HG03196 (cell line): ENCODE measurements around the gene TAF1A.
A peak's percentile ranks its signal among the peaks of the same experiment; 100 is the strongest.

Source experiments
- ATAC-seq: cut with Tn5 transposase; IDR thresholded peaks from one replicate; pipeline ENCODE4 v1.9.1; 2021; ENCODE audit not compliant: unreplicated experiment

TAF1A gene

DNA sequence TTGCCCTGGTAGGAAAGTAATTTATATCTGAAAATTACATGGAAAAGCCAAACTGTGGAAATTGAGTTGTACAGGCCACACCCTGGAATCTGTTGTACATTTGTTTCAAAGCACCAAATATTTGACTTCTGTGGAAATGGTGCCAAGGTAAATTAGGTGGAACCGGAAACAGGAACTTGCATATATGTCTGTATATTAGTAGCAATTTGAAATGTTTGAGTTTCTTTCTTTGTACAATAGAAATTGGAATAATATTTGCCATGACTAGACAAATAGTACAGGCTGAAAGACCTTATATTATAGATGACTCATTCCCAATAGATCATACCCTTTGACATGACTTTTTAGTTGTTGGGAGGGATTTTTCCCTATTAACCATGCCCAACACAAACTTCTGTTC, 10.5 kb upstream of the TAF1A start:
- no peak for ATAC-seq

DNA sequence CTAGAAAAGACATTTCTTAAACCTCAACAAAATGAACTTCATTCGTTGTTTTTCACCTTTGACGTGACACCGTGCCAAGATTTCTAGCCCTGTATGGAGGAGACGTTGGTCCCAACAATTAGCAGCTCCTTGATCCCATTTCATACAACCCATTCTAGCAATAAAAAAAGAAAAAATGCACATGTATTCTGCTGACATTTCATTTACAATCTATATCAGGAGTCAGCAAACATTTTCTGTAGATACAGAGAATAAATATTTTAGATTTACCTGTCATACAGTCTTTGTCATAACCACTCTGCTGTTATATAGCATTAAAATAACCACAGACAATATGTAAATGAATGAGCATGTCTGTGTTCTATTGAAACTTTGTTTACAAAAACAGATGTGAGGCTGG, 7.0 kb upstream of the TAF1A start:
- no peak for ATAC-seq

DNA sequence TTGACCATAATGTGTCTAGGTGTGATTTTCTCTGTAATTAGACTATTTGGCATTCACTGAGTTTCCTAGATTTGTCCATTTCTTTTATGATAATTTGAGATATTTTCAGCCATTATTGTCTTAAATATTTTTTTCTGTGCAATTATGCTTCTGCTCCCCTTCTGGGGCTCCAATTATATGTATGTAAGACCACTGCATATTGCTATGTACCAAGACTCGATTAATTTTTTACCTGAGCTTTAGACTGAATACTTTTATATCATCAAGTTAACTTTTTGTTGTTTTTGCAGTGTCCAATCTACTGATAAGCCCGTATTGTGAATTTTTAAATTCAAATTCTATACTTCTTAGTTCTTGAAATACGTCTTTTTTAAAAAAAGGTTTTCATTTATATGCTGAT, 5.1 kb upstream of the TAF1A start:
- ATAC-seq, result no peak

- ATAC-seq, result no peak
These were observed 2.4 kb upstream of the TAF1A start for GRCh38 chr1:222592171-222592570.

- no peak for ATAC-seq
These were observed 1.6 kb downstream of the TAF1A start for GRCh38 chr1:222588135-222588534.

DNA sequence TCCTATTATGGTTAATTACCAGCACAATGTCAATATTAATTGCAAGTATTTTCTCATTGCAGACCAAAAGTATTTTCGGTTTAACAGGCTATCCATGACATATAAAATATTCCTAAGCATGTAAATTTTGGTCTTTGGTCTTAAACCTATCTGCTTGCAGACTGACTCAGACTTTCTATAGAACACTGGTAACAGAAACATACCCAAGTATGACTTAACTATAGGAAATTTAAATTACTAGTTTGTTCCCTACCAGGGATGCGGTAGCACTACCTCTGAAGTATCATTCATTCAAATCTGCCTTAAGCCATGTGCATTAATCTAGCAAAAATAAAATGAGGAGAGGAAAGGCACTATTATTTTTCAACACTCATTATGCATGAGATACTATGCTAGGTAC, 2.9 kb downstream of the TAF1A start:
- ATAC-seq, result no peak

- ATAC-seq, result peak; percentile 96
These were observed 6.7 kb downstream of the TAF1A start for GRCh38 chr1:222583079-222583478.

DNA sequence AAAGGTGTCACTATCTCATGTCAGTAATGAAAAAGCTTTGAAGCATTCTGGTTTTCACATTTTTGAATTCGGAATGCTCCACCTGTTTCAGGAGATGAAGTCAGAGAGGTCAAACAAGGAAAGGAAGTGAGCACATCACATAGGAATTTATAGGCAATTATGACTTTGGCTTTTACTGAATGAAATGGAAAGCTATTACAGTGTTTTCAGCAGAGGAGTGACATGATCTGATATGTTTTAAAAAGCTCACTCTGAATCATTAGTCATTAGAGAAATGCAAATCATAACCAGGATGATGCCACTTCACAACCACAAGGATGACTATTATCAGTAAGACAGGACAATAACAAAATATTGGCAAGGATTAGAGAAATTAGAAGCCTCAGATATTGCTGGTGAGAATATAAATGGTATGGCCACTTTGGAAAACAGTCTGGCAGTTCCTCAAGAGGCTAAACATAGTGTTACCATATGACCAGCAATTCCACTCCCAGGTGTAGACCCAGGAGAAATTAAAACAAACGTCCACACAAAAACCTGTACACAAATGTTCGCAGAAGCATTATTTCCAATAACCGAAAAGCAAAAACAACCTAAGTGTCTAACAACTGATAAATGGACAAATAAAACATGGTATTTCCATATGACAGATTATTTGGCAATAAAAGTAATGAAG, 7.5 kb downstream of the TAF1A start:
- peak; percentile 61 for ATAC-seq

GRCh38 chr1:222579316-222579715, 10.4 kb downstream of the TAF1A start:
- ATAC-seq, result no peak

DNA sequence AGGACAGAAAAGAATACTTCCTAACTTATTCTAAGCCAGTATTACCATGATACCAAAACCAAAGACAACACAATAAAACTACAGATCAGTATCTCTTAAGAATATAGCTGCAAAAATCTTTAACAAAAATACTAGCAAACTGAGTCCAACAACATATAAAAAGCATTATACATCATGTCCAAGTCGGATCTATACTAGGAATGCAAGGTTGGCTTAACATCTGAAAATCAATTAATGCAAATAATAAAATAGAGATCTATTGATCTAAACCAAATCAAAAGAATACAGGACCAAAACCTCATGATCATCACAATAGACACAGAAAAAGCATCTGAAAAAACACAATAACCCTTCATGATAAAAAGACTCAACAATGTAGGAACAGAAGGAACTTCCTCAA, 18.9 kb downstream of the TAF1A start:
- ATAC-seq, result no peak

DNA sequence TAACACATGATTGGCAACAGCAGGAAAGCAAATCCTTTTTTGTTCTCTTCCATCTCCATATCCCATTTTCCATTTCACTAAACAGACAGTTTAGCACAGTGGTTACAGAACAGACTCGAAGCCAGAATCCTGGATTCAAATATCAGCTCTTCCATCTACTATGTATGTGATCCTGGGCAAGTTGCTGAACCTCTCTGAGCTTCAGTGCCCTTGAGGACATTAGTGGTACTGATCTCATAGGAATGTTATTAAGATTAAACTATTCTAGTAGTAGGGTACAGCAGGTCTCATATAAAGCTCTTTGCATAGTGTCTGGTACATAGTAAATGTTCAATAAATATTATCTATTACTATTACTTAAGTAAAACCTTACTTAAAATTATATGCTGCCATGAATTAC, 28.1 kb downstream of the TAF1A start:
- ATAC-seq, result no peak

DNA sequence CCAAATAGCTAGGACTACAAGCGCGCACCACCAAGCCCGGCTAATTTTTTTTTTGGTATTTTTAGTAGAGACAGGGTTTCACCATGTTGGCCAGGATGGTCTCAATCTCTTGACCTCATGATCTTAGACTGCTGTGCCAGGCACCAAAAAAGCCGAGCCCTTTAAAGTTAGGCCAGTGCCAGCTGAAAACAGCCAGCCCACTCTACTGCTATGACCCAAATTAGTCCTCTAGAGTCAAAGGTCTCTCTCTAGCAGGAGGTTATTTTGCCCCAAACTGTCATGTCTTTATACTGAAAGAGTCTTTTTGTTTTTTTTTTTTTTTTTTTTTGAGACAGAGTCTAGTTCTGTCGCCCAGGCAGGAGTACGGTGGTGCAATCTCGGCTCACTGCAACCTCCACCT, 32.2 kb downstream of the TAF1A start:
- no peak for ATAC-seq

DNA sequence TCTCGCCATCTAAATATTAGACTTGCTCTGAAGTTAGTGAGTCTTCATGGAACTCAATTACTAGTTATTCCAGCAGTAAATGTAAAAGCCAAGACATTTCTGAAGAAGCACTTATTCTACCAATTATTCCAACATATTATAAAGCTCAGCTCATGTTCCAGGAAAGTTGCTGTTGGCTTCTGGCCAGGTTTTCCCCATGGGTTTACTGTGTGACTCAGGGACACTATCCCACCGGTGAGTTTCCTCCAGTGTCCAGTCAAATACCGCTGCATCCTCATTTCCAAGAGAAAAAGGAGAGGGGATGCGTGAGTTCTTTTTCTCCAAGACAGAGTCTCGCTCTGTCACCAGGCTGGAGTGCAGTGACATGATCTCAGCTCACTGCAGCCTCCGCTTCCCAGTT, 32.6 kb downstream of the TAF1A start:
- no peak for ATAC-seq

GRCh38 chr1:222555992-222556615, 33.6 kb downstream of the TAF1A start:
- no peak for ATAC-seq

GRCh38 chr1:222554177-222554576, 35.6 kb downstream of the TAF1A start:
- no peak for ATAC-seq

DNA sequence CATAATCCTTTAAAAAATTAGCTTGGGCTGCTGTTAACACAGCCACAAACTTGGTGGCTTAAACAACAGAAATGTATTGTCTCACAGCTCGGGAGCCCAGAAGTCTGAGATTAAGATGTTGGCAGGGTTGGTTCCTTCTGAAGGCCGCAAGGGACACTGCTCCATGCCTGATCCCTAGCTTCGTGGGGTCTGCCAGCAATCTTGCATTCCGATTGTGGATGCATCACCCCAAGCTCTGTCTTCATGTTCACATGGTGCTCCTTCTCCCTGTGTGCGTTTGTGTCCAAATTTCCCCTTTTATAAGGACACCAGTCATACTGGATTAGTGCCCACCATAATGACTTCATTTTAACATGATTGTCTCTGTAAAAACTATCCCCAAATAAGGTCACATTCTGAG, 36.9 kb downstream of the TAF1A start:
- ATAC-seq, result no peak

GRCh38 chr1:222547944-222548671, 41.6 kb downstream of the TAF1A start, which contains the start of gene HHIPL2:
HHIPL2 (minus strand) TSS chr1:222548104; CDS start chr1:222548044, 60 bp downstream.
- no peak for ATAC-seq

DNA sequence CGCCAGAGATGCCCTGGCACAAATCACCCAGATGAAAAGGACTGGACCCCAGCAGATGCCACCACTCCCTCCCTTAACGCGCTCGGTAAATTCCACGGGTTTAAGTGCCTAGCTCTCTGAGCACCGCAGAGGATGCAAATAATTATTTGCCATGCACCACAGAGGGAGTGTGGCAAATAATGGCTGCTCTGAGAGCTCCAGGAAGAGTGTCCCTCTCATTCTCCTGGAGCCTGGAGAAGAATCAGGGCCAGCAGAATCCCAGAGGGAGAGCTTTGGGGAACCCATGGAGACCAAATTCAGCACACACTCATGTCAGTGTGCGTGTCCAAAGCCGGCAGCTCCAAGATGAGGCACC, 42.5 kb downstream of the TAF1A start:
- no peak for ATAC-seq

DNA sequence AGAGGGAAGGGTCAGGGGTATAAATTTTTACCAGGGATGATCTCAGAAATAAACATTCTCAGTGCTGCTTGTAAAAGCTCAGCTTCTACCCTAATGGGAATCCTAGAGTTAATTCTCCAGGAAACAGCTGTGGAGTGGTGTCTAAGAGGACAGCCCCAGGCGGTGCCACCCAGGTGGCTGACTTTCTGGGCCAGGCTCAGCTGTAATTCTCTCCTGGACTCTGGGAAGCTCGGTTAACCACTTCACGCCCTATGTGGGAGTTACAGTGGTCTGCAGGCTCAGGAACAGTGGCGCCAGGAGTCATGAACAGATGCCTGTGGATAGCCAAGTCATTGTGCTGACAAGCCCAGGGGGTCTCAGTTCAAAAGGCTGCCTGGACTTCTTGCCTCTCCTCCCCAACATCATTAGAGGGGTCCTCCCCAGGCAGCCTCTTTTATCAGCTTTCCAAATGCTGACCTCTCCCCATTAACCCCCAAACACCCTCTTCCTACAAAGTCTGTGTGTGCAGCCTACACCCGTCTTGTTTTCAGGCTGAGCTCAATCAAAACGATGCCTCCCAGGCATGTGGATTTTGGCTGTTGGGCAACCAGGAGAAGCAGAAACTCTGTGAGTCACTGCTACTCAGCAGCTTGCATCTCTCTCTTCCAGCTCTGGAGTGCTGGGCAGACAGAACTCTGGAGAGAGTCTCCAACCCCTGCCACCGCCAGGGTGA, 43.0 kb downstream of the TAF1A start:
- ATAC-seq, result no peak

DNA sequence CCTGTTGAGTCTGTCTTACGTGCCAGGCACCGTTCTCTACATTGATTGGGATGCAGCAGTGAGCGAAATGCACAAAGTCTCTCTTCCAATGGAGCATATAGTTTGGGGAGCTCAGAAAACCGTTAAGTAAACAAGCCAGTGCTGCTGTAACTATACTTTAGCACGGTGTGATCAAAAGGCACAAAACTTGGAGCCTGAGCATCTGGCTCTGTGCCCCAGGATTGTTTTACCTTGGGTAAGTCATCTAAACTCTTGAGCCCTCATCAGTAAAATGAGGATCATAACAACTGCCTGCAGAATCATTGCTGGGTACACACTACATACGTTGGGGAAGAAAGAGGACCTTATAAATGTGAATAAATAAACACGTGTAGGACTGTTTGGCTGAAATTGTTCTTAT, 43.6 kb downstream of the TAF1A start:
- no peak for ATAC-seq

- no peak for ATAC-seq
These were observed 45.9 kb downstream of the TAF1A start for GRCh38 chr1:222543817-222544216.

DNA sequence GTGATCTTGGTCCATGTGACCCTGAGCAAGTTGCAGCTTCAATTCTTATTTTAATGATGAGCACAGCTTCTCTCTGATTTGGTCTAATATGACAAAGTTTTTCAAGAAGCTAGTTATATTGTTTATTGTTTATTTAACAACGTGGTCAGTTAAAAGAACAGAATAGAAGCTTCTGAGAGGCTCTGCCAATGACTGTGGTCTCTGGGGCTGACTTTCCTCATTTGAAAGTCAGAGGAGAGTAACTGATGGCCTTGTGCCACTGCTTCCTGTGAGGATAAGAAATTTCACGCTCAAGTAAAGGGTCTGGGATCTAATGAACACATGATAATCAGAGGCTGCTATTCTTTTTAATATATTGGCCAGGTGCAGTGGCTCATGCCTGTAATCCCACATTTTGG, 49.1 kb downstream of the TAF1A start:
- no peak for ATAC-seq
